Spleen (tissue), 7 donors: ENCODE measurements around the gene ITM2C.

Experiments used
- POLR2AphosphoS5 ChIP-seq, 3 donors: sonication (generic); formaldehyde crosslinking; IDR thresholded peaks; one replicate each; pipeline ENCODE4 v1.5.1; 2017; ENCODE audit warnings: antibody characterized with exemption in 3 of 3
- TF ChIP-seq, protein P1 (sequence below), 11 experiments: fragments of 200-600 bp in 7 of 11; fragments of 450-650 bp in 4 of 11; sonication (generic) in 4 of 11; IDR thresholded peaks in 8 of 11; conservative IDR thresholded peaks in 3 of 11; 1 replicate in 7 of 11; 2 replicates in 4 of 11; pipeline versions ENCODE4 v1.4.0 to v1.8.0; 2016 to 2021; ENCODE audit warnings: antibody characterized with exemption in 11 of 11, inconsistent platforms in 4 of 11, mild to moderate bottlenecking in 1 of 11
- donor health status: DM: no; HTN: no; CAD: no; lungs with moderate emphysema.
- donor health status: DM: no; HTN: no; CAD: no.
- donor health status: DM: no; HTN: no; CAD: no.

DNA sequence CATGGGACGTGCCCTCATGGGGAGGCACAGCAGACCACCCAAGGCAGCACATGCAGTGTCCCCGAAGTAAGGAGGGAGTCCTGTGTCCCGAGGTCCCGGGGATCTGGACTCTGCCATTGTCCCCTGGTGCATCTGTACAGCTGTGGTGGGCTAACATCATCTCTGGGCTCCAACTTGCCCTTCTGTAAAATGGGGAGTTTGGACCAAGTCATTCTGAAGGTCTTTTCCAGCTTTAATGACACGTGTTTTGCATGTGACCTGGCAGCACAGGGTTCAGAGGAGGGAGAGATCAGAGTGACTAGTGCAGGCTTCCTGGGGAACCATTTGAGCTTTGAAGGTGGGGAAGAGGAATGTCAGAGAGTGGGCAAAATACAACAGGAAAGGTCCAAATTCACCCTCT lies 21.5 kb downstream of the ITM2C start:
- TF ChIP-seq, protein P1, sequence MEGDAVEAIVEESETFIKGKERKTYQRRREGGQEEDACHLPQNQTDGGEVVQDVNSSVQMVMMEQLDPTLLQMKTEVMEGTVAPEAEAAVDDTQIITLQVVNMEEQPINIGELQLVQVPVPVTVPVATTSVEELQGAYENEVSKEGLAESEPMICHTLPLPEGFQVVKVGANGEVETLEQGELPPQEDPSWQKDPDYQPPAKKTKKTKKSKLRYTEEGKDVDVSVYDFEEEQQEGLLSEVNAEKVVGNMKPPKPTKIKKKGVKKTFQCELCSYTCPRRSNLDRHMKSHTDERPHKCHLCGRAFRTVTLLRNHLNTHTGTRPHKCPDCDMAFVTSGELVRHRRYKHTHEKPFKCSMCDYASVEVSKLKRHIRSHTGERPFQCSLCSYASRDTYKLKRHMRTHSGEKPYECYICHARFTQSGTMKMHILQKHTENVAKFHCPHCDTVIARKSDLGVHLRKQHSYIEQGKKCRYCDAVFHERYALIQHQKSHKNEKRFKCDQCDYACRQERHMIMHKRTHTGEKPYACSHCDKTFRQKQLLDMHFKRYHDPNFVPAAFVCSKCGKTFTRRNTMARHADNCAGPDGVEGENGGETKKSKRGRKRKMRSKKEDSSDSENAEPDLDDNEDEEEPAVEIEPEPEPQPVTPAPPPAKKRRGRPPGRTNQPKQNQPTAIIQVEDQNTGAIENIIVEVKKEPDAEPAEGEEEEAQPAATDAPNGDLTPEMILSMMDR (IDR thresholded peaks at IDR 0.05 in 8 of 11, conservative IDR thresholded peaks at IDR 0.05 in 3 of 11), result no peak
- no peak for TF ChIP-seq POLR2AphosphoS5 (IDR thresholded peaks at IDR 0.05)
